HEK293 (cell line): ENCODE results near the gene YIPF3.
"Not testable (repeated sequence)": the region's sequence is repeated elsewhere in the genome, so short reads cannot be mapped to it uniquely, and the experiment has no call there.

Source experiments
- CTCF ChIA-PET: fragments of 350-600 bp; formaldehyde crosslinking; extraction: SDS; loops from one replicate; lab custom pipeline; 2021; ENCODE audit warnings: antibody characterized with exemption; lab: Yijun Ruan, JAX
- POLR2A ChIA-PET: fragments of 300-600 bp; formaldehyde crosslinking; extraction: SDS; loops from one replicate; lab custom pipeline; 2020; ENCODE audit warnings: antibody characterized with exemption, inconsistent platforms; lab: Yijun Ruan, JAX
- H3K27ac ChIP-seq: fragments of 200-500 bp; sonication (Bioruptor generic); 2 replicates; pipeline ENCODE4 v1.5.1; 2014; ENCODE audit warnings: low read depth, low read length, control low read depth, inconsistent platforms; ENCODE audit errors: extremely low read depth
- H3K36me3 ChIP-seq, 2 experiments: fragments of 200-500 bp in 1 of 2; sonication (Bioruptor generic) in 1 of 2; 1 replicate in 1 of 2; 2 replicates in 1 of 2; pipeline ENCODE4 v1.5.1; 2014 to 2017; ENCODE audit warnings: inconsistent platforms in 2 of 2, low read length in 2 of 2; ENCODE audit not compliant: control insufficient read depth in 2 of 2, insufficient read depth in 1 of 2
- H3K4me1 ChIP-seq: fragments of 200-500 bp; sonication (Bioruptor generic); 2 replicates; pipeline ENCODE4 v1.5.1; 2014; ENCODE audit warnings: mild to moderate bottlenecking, low read length, inconsistent platforms; ENCODE audit not compliant: control insufficient read depth, insufficient read depth
- H3K4me3 ChIP-seq: 2 replicates; pipeline ENCODE4 v1.5.1; 2011; ENCODE audit warnings: low read depth, mild to moderate bottlenecking, control low read depth, low read length, moderate library complexity
- H3K9me3 ChIP-seq: fragments of 200-500 bp; sonication (Bioruptor generic); 2 replicates; pipeline ENCODE4 v1.5.1; 2014; ENCODE audit warnings: low read depth, low read length, inconsistent platforms; ENCODE audit not compliant: control insufficient read depth, insufficient read depth
- OVOL3 ChIP-seq: fragments of 450-650 bp; formaldehyde crosslinking; IDR thresholded peaks from 2 replicates; pipeline ENCODE4 v1.5.1; 2016; ENCODE audit warnings: missing biosample characterization, missing genetic modification characterization
- ZBTB7A ChIP-seq: fragments of 450-650 bp; formaldehyde crosslinking; IDR thresholded peaks from 2 replicates; pipeline ENCODE4 v1.5.1; 2016; ENCODE audit warnings: low read depth, missing biosample characterization, missing genetic modification characterization
- ZFP3 ChIP-seq: fragments of 450-650 bp; formaldehyde crosslinking; IDR thresholded peaks from 2 replicates; pipeline ENCODE4 v1.5.1; 2016; ENCODE audit warnings: low read depth, missing biosample characterization, missing genetic modification characterization
- ZFP41 ChIP-seq: fragments of 450-650 bp; formaldehyde crosslinking; IDR thresholded peaks from 2 replicates; pipeline ENCODE4 v1.5.1; 2016; ENCODE audit warnings: missing biosample characterization, missing genetic modification characterization, borderline replicate concordance
- ZNF114 ChIP-seq: fragments of 450-650 bp; formaldehyde crosslinking; IDR thresholded peaks from 2 replicates; pipeline ENCODE4 v1.5.0; 2017; ENCODE audit warnings: missing biosample characterization, missing genetic modification characterization
- ZNF121 ChIP-seq: fragments of 450-650 bp; formaldehyde crosslinking; IDR thresholded peaks from 2 replicates; pipeline ENCODE4 v1.5.1; 2016; ENCODE audit warnings: missing biosample characterization, missing genetic modification characterization
- ZNF157 ChIP-seq: fragments of 450-650 bp; formaldehyde crosslinking; IDR thresholded peaks from 2 replicates; pipeline ENCODE4 v1.5.1; 2016; ENCODE audit warnings: missing biosample characterization, missing genetic modification characterization
- ZNF433 ChIP-seq: fragments of 450-650 bp; formaldehyde crosslinking; IDR thresholded peaks from 2 replicates; pipeline ENCODE4 v1.5.1; 2016; ENCODE audit warnings: missing biosample characterization, missing genetic modification characterization, low read depth
- ZNF639 ChIP-seq: fragments of 450-650 bp; formaldehyde crosslinking; IDR thresholded peaks from 2 replicates; pipeline ENCODE4 v1.5.1; 2016; ENCODE audit warnings: missing biosample characterization, missing genetic modification characterization
- ZNF660 ChIP-seq: fragments of 450-650 bp; IDR thresholded peaks from 2 replicates; pipeline ENCODE4 v1.5.1; 2018; ENCODE audit warnings: missing biosample characterization, mild to moderate bottlenecking, missing genetic modification characterization
- ZNF747 ChIP-seq: fragments of 450-650 bp; formaldehyde crosslinking; IDR thresholded peaks from 2 replicates; pipeline ENCODE4 v1.5.1; 2016; ENCODE audit warnings: missing biosample characterization, missing genetic modification characterization
- ZSCAN5A ChIP-seq: fragments of 450-650 bp; formaldehyde crosslinking; IDR thresholded peaks from 2 replicates; pipeline ENCODE4 v1.5.1; 2016; ENCODE audit warnings: missing biosample characterization, missing genetic modification characterization
- TF ChIP-seq, protein P1 (sequence below): fragments of 450-650 bp; formaldehyde crosslinking; IDR thresholded peaks from 2 replicates; pipeline ENCODE4 v1.5.1; 2016; ENCODE audit warnings: missing biosample characterization, missing genetic modification characterization

YIPF3 gene

DNA sequence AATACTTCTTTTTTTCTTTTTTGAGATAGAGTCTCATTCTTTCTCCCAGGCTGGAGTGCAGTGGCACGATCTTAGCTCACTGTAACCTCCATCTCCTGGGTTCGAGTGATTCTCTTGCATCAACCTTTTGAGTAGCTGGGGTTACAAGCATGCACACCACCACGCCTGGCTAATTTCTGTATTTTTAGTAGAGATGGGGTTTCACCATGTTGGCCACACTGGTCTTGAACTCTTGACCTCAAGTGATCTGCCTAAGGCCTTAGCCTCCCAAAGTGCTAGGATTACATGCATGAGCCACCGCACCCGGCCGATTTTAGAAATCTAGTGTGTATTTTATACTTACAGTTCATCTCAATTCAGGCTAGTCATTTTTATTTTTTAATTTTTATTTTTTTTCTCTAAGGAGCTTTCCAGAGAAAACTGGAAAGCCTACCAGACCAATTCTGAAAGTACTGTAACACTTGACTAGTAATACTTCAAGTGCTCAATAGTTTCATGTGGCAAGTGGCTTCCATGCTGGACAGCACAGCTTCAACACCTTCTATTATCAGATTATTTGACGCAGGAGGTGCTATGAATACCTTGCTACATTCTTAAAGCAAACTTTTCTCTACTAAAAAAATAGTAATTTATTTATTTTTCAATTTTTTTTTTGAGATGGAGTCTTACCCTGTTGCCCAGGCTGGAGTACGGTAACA lies 25.2 kb upstream of the YIPF3 start (continued):
- TF ChIP-seq ZNF639 (tag by site-specific recombination): no peak
- no peak for TF ChIP-seq ZNF433 (tag by site-specific recombination)

DNA sequence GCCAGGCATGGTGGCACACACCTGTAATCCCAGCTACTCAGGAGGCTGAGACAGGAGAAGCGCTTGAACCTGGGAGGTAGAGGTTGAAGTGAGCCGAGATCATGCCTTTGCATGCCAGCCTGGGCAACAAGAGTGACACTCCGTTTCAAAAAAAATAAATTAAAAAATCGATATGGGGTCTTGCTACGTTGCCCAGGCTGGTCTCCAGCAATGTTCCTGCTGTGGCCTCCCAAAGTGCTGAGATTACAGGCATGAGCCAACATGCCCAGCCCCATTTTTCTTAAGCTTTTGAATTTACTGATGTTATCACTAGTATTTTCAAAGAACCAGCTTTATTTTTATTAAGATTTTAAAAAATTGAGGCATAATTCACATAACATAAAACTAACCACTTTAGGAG lies 23.8 kb upstream of the YIPF3 start:
- peaks cover 73 to 80% of the 10 kb centered on the region in 2 experiments for H3K36me3 ChIP-seq
- no peak for TF ChIP-seq ZFP41 (tag by site-specific recombination)
- peak; percentile 93 for TF ChIP-seq ZNF121 (tag by site-specific recombination)
- no peak for TF ChIP-seq ZNF747
- no peak for TF ChIP-seq ZFP3 (tag by site-specific recombination)
- no peak for TF ChIP-seq ZBTB7A (tag by site-specific recombination)
- no peak for TF ChIP-seq ZNF114 (tag by site-specific recombination)
- TF ChIP-seq ZNF660 (tag by site-specific recombination): no peak
- no peak for TF ChIP-seq ZNF157 (tag by site-specific recombination)
- no peak for TF ChIP-seq OVOL3
- CTCF ChIA-PET: interaction anchor here (0.6 to 0.7 kb wide), 3 partner anchors 52 to 142 kb away, joined by 3 to 5 read pairs (median 3); no protein-coding TSS in a partner anchor
- no peaks in the 10 kb centered on the region for H3K4me1 ChIP-seq
- POLR2A ChIA-PET: no interaction called here
- no peak overlapping the region for H3K27ac ChIP-seq
- no peak overlapping the region for H3K4me3 ChIP-seq
- no peaks in the 10 kb centered on the region for H3K9me3 ChIP-seq

DNA sequence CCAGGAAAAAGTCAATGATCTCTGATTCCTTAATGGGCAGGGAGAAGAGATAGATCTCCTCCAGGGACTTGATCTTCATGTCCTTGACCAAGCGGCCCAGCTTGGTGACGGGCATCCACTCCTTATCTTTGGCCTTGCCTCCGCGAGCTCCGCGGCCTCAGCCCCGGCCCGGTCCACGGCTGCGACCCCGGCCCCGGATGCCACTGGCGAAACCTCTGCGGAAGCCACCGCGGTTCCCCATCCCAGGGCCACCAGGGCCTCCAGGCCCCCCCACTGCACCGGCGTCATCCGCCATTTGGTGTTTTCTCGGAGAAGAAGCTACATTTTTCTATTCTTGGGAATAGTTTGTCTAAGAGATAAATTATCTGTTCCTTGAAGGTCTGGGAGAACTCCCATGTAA lies 22.7 kb upstream of the YIPF3 start:
- not testable (repeated sequence) for H3K4me1 ChIP-seq, H3K9me3 ChIP-seq, H3K4me3 ChIP-seq, H3K27ac ChIP-seq
- ChIA-PET POLR2A (interaction anchor here (0.7 kb wide), 1 partner anchor 15 kb away, joined by 6 read pairs; no protein-coding TSS in a partner anchor), CTCF (interaction anchor here (0.6 to 0.7 kb wide), 2 partner anchors 9 to 247 kb away, joined by 4 to 5 read pairs; no protein-coding TSS in a partner anchor)
- H3K36me3 ChIP-seq: peaks cover 66 to 73% of the 10 kb centered on the region in 2 experiments

DNA sequence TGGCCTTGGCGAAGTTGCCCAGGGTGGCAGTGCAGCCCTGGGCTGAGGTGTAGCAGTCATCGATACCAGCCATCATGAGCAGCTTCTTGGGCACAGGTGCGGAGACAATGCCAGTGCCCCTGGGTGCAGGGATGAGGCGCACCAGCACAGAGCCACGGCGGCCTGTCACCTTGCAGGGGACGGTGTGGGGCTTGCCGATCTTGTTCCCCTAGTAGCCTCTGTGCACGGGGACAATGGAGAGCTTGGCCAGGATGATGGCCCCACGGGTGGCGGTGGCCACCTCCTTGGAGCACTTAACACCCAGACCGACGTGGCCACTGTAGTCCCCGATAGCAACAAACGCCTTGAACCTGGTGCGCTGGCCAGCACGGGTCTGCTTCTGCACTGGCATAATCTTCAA lies 22.3 kb upstream of the YIPF3 start:
- POLR2A ChIA-PET: interaction anchor here (0.8 kb wide), 1 partner anchor 18 kb away, joined by 3 read pairs; no protein-coding TSS in a partner anchor
- H3K36me3 ChIP-seq: peaks cover 66 to 69% of the 10 kb centered on the region in 2 experiments
- CTCF ChIA-PET: not testable (repeated sequence)

DNA sequence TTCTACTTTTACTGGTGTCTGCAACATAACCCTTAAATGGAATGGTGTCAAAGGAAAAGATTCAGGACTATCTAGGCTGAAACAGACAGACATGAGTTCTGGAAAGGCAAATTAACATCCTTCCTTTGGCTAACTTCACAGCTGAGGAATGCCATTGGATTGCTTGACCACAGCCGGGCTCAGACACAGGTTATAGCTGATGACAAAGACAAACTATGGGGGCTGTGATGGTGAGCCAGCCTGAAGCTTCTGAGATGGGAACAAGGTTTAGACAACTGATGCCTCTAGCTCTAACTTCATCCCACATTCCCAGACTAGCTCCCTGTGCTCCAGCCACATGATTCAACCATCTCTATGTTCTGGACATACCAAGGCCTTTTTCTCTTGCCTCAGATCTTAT lies 15.5 kb upstream of the YIPF3 start:
- ChIA-PET CTCF (interaction anchor here (1.0 kb wide), 1 partner anchor 77 kb away, joined by 3 read pairs; no protein-coding TSS in a partner anchor), POLR2A (interaction anchor here (0.8 to 1.9 kb wide), 4 partner anchors 8 to 97 kb away, joined by 3 to 8 read pairs (median 4); partner anchors contain the start of gene GTPBP2)
- no peak for TF ChIP-seq ZSCAN5A (tag by site-specific recombination)
- TF ChIP-seq, protein P1, sequence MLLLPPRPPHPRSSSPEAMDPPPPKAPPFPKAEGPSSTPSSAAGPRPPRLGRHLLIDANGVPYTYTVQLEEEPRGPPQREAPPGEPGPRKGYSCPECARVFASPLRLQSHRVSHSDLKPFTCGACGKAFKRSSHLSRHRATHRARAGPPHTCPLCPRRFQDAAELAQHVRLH (tag by site-specific recombination): no peak
- H3K27ac ChIP-seq: no peak overlapping the region
- H3K4me3 ChIP-seq: no peak overlapping the region
- H3K36me3 ChIP-seq: peaks cover 68 to 76% of the 10 kb centered on the region in 2 experiments
- no peaks in the 10 kb centered on the region for H3K4me1 ChIP-seq
- H3K9me3 ChIP-seq: no peaks in the 10 kb centered on the region

More for the DNA sequence above, 22.3 kb upstream of the YIPF3 start:
- not testable (repeated sequence) for H3K4me1 ChIP-seq, H3K9me3 ChIP-seq, H3K4me3 ChIP-seq, H3K27ac ChIP-seq
